Astrocyte of the cerebellum (primary cell): ENCODE measurements around the gene DIRAS3.
"Not testable (repeated sequence)": the region's sequence is repeated elsewhere in the genome, so short reads cannot be mapped to it uniquely, and the experiment has no call there.

Source experiments
- DNase-seq: peaks from one replicate; pipeline ENCODE4 v3.0.0-alpha.2; 2011; ENCODE audit warnings: low read depth
- H3K4me3 ChIP-seq: 2 replicates; pipeline ENCODE4 v1.5.1; 2011; ENCODE audit warnings: mild to moderate bottlenecking, low read depth, low read length, moderate library complexity
- in situ Hi-C: cut with HindIII; loops from 2 replicates; pipeline ENCODE4 v1.10.0; 2017; ENCODE audit warnings: low sequenced_read_pairs
- TF ChIP-seq, protein P1 (sequence below): IDR thresholded peaks from 2 replicates; pipeline ENCODE4 v1.5.1; 2012; ENCODE audit warnings: low read length, low read depth, moderate library complexity, mild to moderate bottlenecking; ENCODE audit errors: missing control alignments

DIRAS3 gene

DNA sequence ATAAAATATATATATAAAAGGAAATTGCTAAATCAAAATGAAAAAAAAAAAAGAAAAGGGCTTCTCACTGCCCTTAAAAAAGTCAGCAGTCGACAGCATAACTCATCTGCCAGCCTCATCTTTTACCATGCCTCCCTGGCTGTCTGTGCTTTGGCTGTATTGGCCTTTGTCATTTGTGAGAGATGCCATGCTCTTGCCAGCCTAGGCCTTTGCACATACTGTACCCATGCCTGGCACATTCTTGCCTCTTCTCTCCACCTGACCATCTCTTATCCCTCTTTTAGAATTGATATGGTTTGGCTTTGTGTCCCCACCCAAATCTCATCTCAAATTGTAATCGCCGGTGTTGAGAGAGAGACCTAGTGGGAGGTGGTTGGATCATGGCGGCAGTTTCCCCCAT is 37.1 kb downstream of the DIRAS3 start:
- in situ Hi-C loops, result no loop called here
- no peak overlapping the region for H3K4me3 ChIP-seq

DNA sequence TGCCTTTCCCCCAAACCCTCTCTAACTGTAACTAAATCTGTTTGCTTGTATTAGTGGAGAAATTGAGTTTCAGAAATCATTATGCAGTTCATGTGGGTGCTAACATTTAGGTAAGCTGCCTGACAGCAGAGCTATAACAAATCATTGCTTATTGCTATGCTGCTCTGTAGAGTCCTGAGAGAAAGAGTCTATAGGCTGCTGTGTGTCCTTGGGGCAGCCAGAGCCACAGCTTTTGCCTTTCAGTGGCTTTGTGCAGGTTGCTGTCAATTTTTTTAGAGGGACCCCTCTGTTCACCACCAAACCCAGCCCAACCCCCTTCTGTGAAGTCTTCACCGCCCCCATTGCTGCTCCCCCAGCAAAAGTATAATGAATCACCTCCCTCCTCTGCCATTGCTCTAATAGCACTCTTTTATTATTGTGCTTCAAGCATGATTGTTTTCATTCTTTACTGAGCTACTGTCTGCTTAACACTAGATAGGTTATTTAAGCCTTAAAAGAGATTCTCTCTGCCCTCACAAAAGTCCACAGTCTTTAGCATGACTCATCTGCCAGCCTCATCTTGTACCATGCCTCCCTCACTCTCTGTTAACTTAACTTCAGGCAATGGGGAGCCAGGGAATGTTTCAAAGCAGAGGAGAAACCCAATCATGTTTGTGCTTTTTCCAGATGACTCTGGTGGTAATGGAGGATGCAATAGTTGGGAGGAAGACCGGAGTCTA is 38.6 kb downstream of the DIRAS3 start:
- TF ChIP-seq, protein P1, sequence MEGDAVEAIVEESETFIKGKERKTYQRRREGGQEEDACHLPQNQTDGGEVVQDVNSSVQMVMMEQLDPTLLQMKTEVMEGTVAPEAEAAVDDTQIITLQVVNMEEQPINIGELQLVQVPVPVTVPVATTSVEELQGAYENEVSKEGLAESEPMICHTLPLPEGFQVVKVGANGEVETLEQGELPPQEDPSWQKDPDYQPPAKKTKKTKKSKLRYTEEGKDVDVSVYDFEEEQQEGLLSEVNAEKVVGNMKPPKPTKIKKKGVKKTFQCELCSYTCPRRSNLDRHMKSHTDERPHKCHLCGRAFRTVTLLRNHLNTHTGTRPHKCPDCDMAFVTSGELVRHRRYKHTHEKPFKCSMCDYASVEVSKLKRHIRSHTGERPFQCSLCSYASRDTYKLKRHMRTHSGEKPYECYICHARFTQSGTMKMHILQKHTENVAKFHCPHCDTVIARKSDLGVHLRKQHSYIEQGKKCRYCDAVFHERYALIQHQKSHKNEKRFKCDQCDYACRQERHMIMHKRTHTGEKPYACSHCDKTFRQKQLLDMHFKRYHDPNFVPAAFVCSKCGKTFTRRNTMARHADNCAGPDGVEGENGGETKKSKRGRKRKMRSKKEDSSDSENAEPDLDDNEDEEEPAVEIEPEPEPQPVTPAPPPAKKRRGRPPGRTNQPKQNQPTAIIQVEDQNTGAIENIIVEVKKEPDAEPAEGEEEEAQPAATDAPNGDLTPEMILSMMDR, result no peak
- in situ Hi-C loops, result no loop called here
- H3K4me3 ChIP-seq, result no peak overlapping the region
- no peak for DNase-seq

More for the DNA sequence above, 37.1 kb downstream of the DIRAS3 start:
- TF ChIP-seq, protein P1, result no peak
- no peak for DNase-seq

DNA sequence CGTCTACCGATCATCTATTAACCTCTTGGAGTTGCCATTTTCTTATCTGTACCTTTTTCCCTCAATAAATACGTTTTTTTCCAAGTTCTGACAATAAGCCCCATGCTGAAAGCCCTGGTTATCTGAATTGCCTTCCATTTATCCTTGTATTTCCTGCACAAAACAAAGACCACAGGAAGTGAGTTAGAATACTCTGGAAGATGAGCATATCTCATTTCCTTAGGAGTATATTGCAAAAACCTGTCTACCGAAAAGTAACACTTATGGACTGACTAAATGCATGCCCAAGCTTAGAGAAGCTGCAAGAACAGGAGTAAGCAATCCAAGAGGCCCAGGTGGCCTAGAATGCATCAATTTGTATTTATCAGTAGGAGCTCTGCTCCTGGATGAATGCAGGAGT is 39.9 kb downstream of the DIRAS3 start:
- in situ Hi-C loops, result no loop called here
- no peak for DNase-seq
- no peak overlapping the region for H3K4me3 ChIP-seq
- TF ChIP-seq, protein P1, result no peak

DNA sequence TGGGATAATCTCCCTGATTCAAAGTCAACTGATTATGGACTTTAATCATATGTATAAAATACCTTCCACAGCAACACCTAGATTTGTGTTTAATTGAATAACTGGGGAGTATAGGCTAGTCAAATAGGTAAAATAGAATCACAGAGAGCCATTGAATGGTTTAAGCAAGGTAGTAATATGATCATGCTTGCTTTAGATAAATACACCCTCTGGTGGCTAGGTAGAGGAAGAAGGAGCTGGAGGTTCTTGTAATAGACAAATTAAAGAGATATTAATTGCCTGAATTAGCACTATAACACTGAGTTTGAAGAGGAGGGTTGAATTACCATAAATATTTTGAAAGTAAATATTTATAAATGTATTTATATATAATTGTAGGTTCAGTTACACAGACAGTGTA is 40.3 kb downstream of the DIRAS3 start:
- no peak for DNase-seq
- in situ Hi-C loops, result no loop called here
- TF ChIP-seq, protein P1, result peak; percentile 38
- H3K4me3 ChIP-seq, result no peak overlapping the region

DNA sequence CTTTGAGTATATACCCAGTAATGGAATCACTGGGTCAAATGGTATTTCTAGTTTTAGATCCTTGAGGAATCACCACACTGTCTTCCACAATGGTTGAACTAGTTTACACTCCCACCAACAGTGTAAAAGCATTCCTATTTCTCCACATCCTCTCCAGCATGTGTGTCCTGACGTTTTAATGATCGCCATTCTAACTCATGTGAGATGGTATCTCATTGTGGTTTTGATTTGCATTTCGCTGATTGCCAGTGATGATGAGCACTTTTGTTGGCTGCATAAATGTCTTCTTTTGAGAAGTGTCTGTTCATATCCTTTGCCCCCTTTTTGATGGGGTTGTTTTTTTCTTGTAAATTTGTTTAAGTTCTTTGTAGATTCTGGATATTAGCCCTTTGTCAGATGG is 46.8 kb downstream of the DIRAS3 start:
- H3K4me3 ChIP-seq, in situ Hi-C loops, DNase-seq: not testable (repeated sequence)

DNA sequence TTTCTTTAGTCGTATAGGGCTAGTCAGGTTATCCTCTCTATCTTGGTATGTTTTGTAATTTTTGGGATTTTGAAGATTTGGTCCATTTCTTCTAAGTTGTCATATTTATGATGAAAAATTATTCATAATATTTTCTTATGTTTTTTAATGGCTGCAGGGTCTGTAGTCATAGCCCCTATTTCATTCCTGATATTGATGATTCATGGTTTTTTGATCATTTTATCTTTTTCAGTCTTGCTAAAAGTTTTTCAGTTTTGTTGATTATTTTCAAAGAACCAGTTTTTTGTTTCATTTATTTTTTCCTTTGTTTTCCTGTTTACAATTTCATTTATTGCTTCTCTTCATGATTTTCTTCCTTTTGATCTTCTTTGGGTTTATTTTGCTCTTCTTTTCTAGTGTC is 50.2 kb downstream of the DIRAS3 start:
- DNase-seq, result no peak
- no peak overlapping the region for H3K4me3 ChIP-seq
- in situ Hi-C loops, result no loop called here
- TF ChIP-seq, protein P1, result no peak

DNA sequence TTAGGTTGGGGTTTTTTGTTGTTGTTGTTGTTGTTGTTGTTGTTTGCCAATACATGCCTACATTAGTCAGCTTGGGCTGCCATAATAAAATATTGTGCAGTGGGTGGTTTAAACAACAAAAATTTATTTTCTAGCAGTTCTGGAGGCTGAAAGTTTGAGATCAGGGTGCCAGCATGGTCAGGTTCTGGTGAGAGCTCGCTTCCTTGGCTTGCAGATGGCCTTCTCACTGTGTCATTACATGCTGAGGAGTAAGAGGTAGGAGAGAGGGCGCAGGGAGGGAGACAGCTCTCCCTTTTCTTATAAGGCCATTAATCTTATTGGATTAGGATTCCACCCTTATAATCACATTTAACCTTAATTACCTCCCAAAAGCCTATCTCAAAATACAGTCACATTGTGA is 52.7 kb downstream of the DIRAS3 start:
- in situ Hi-C loops, result loop anchor here (5.0 kb wide), 1 partner anchor 100 kb away; no protein-coding TSS in a partner anchor
- H3K4me3 ChIP-seq, result no peak overlapping the region
- no peak for DNase-seq
- TF ChIP-seq, protein P1, result no peak
